ENCODE results near the gene CCDC191.

CCDC191 gene

GRCh38 chr3:114078126-114078525 is 21.8 kb upstream of the CCDC191 start:
- Histone ChIP-seq H3K4me3 (ENCODE audit: insufficient read depth, low read length, poor library complexity, severe bottlenecking) (no peak overlapping the region), H4K20me1 (ENCODE audit: low read depth, low read length) (no peaks in the 10 kb centered on the region), H3K9me2 (replicated peaks; ENCODE audit: insufficient read depth, low read length) (no peaks in the 10 kb centered on the region), H3K9me3 (ENCODE audit: insufficient read depth, low read length) (no peaks in the 10 kb centered on the region), H3F3A (ENCODE audit: insufficient read depth) (no peaks in the 10 kb centered on the region), H2AFZ (ENCODE audit: low read depth, low read length, severe bottlenecking) (no peak overlapping the region), H3K27me3 (ENCODE audit: low read length) (no peaks in the 10 kb centered on the region), H3K79me2 (ENCODE audit: insufficient read depth, low read length) (no peaks in the 10 kb centered on the region), H3K4me2 (ENCODE audit: low read depth, low read length, poor library complexity, severe bottlenecking) (no peak overlapping the region), H3K27ac (ENCODE audit: low read depth, low read length) (no peak overlapping the region), H3K9ac (ENCODE audit: low read length) (no peak overlapping the region), H3K36me3 (ENCODE audit: low read length) (peaks cover 45% of the 10 kb centered on the region)
- TF ChIP-seq EZH2phosphoT487 (conservative IDR thresholded peaks at IDR 0.05; ENCODE audit: low read length) (no peak), CTCF (IDR thresholded peaks at IDR 0.05; ENCODE audit: insufficient read depth, low read length, poor library complexity, severe bottlenecking) (no peak)

DNA sequence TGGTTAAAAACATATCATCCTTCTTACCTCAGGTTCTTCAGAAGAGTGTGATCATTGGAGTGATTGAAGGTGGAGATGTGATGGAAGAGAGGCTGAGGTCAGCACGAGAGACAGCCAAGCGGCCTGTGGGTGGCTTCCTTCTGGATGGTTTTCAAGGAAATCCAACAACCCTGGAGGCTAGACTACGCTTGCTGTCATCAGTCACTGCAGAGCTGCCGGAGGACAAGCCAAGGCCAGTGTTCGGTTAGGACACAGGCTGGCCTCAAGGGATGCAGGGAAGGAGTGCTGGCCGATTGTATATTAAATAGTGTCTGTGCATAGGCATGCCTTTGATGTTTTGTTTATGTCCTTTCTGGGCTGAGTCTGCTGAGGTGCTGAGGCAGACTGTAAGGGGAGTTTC is 20.4 kb upstream of the CCDC191 start:
- no peaks in the 10 kb centered on the region for H3K9me3 ChIP-seq (ENCODE audit: insufficient read depth, low read length)
- TF ChIP-seq EZH2phosphoT487 (conservative IDR thresholded peaks at IDR 0.05; ENCODE audit: low read length) (no peak), CTCF (IDR thresholded peaks at IDR 0.05; ENCODE audit: insufficient read depth, low read length, poor library complexity, severe bottlenecking) (no peak)
- H3K36me3 ChIP-seq (ENCODE audit: low read length): peaks cover 38% of the 10 kb centered on the region

GRCh38 chr3:114071786-114072185 is 15.5 kb upstream of the CCDC191 start:
- Histone ChIP-seq H3K4me2 (ENCODE audit: low read depth, low read length, poor library complexity, severe bottlenecking) (no peak overlapping the region), H3K27ac (ENCODE audit: low read depth, low read length) (no peak overlapping the region), H3K4me3 (ENCODE audit: insufficient read depth, low read length, poor library complexity, severe bottlenecking) (no peak overlapping the region), H3K27me3 (ENCODE audit: low read length) (no peaks in the 10 kb centered on the region), H4K20me1 (ENCODE audit: low read depth, low read length) (no peaks in the 10 kb centered on the region; the same call in 1 of the 2 replicates), H3K36me3 (ENCODE audit: low read length) (peaks cover 36% of the 10 kb centered on the region; the same call in 1 of the 2 replicates), H3F3A (ENCODE audit: insufficient read depth) (no peaks in the 10 kb centered on the region), H3K9me2 (replicated peaks; ENCODE audit: insufficient read depth, low read length) (no peaks in the 10 kb centered on the region), H3K9me3 (ENCODE audit: insufficient read depth, low read length) (no peaks in the 10 kb centered on the region), H2AFZ (ENCODE audit: low read depth, low read length, severe bottlenecking) (no peak overlapping the region), H3K79me2 (ENCODE audit: insufficient read depth, low read length) (peaks cover 8% of the 10 kb centered on the region; the same call in 1 of the 2 replicates), H3K9ac (ENCODE audit: low read length) (no peak overlapping the region)
- TF ChIP-seq EZH2phosphoT487 (conservative IDR thresholded peaks at IDR 0.05; ENCODE audit: low read length) (no peak), CTCF (IDR thresholded peaks at IDR 0.05; ENCODE audit: insufficient read depth, low read length, poor library complexity, severe bottlenecking) (no peak)

More for the DNA sequence above, 20.4 kb upstream of the CCDC191 start:
- Histone ChIP-seq H3K27me3 (ENCODE audit: low read length) (no peaks in the 10 kb centered on the region), H3K4me3 (ENCODE audit: insufficient read depth, low read length, poor library complexity, severe bottlenecking) (no peak overlapping the region), H4K20me1 (ENCODE audit: low read depth, low read length) (no peaks in the 10 kb centered on the region; the same call in 1 of the 2 replicates), H3K79me2 (ENCODE audit: insufficient read depth, low read length) (no peaks in the 10 kb centered on the region), H2AFZ (ENCODE audit: low read depth, low read length, severe bottlenecking) (no peak overlapping the region), H3F3A (ENCODE audit: insufficient read depth) (no peaks in the 10 kb centered on the region), H3K9ac (ENCODE audit: low read length) (no peak overlapping the region), H3K27ac (ENCODE audit: low read depth, low read length) (no peak overlapping the region), H3K4me2 (ENCODE audit: low read depth, low read length, poor library complexity, severe bottlenecking) (no peak overlapping the region), H3K9me2 (replicated peaks; ENCODE audit: insufficient read depth, low read length) (no peaks in the 10 kb centered on the region)
